HG02884 (cell line): ENCODE data around the gene PHAX.
"Not testable (repeated sequence)": the region's sequence is repeated elsewhere in the genome, so short reads cannot be mapped to it uniquely, and the experiment has no call there.

Source experiments
- ATAC-seq: cut with Tn5 transposase; IDR thresholded peaks from one replicate; pipeline ENCODE4 v1.9.1; 2021; ENCODE audit warnings: mild to moderate bottlenecking, moderate library complexity; ENCODE audit not compliant: unreplicated experiment

PHAX gene

GRCh38 chr5:126650463-126650862 lies 49.7 kb downstream of the PHAX start:
- no peak for ATAC-seq

- no peak for ATAC-seq
Observed at GRCh38 chr5:126651013-126651577, 50.3 kb downstream of the PHAX start.

DNA sequence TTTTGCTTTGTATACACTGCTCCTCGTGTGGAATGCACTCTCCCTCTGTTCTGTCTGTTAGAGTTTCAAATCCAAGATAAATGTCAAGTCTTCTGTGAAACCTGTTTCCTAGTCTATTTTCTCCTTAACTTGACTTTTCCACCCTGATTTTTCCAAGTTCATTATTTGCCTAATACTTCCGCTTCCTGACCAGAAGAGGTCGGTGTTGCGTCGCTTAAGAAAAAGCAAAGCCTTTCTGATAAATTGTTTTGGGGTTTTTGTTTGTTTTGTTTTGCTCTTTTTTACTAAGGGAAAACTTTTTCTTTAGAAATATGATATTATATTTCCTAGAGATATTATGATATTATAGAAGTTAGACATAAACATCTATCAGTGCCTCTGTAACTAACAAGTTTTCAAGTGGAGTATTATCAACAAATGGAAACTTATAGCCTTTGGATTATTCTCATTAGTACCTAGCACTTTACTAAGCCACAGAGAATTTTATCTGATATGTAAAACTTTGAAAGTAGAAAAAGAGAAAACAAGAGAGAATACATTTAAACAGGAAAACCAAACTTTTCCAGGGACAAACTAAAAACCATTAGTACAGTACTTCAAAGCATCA lies 55.8 kb downstream of the PHAX start:
- ATAC-seq = no peak

DNA sequence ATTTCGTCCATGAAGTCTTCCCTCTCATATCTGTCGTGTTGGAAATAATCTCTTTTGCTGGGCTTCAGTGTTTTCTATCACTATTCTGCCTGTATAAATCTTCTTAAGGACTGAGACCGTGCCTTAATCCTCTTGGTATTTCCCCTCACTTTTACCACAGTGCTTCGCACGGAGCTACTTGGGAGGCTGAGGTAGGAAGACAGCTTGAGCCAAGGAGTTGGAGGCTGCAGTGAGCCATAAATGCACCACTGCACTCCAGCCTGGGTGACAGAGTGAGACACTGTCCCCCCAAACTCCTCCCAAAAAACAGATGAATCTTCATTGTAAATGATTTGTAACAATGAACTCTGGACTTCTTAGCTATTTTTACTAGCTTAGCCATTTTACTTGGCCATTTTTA lies 57.8 kb downstream of the PHAX start:
- ATAC-seq = no peak

- peak; percentile 74 for ATAC-seq
Observed at GRCh38 chr5:126659805-126660482, 59.2 kb downstream of the PHAX start.

- ATAC-seq = no peak
Observed at GRCh38 chr5:126664586-126664985, 63.8 kb downstream of the PHAX start.

DNA sequence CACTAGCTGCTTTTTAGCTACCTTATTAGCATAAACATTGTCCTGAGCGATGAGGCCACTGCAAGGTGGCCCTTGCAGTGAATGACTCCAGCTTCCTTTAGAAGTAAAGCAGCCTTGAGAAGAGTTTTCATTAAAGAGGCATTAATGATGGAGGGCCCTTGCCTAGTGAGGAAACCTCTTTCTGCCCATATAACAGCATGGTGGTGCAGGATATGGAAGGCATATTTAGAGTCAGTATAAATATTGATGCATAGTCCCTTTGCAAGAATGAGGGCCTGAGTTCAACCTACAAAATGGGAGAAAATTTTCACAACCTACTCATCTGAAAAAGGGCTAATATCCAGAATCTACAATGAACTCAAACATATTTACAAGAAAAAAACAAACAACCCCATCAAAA lies 69.4 kb downstream of the PHAX start:
- not testable (repeated sequence) for ATAC-seq

- ATAC-seq = not testable (repeated sequence)
Observed at GRCh38 chr5:126671681-126672080, 70.9 kb downstream of the PHAX start.

DNA sequence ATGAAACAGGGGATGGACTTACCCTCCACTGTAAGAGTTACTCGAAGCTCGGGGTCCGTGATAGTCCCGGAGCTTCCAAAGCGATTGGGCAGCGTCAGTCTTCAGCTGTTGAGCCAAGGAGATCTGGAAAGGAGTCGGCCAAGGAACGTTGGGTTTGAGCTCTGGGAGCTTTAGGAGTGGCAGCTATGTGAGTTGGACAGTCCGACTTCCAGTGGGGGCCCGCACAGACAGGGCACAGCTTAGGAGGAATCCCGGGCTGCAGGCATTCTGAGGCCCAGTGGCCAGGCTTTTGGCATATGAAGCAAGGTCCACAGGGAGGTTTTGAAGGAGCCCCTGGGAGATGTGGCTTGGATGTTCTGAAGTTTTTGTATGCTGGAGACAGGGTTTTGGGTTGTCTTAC lies 72.7 kb downstream of the PHAX start:
- ATAC-seq = no peak

DNA sequence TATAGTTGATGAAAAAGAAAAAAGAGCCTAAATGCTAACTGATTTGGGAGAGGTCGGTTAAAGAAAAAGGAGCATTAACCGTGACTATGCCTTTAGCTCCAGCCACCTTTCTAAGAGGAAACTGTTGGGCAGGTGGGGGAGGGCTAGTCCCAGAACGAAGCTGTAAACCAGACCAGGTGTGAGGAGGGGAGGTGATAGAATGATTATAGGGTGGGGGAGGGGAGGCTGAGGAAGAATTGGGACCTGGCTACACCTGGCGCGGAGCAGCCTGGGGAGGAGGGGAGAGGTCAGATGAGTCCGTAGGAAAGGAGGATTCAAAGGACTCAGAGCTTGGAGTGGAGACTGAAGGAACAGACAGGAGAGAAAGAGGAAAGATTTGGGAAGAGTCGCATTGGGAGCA lies 73.4 kb downstream of the PHAX start:
- no peak for ATAC-seq

DNA sequence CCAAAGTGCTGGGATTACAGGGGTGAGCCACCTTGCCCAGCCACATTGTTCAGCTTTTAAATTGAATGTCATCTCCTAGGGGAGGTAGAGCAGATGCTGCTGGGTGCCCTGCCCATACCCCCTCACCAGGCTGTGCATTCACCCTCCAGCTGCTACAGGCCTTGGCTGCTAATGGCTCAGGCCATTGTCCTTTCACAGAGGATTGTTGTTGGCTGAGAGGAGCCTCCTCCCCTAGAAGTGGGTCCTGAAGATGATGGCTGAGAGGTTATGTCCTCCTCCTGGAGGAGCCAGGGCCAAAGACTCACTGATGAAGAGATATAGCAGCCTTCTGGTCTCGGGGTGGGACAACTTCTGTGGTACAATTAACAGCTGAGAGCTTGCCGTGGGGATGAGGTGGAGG lies 74.6 kb downstream of the PHAX start:
- ATAC-seq = no peak

DNA sequence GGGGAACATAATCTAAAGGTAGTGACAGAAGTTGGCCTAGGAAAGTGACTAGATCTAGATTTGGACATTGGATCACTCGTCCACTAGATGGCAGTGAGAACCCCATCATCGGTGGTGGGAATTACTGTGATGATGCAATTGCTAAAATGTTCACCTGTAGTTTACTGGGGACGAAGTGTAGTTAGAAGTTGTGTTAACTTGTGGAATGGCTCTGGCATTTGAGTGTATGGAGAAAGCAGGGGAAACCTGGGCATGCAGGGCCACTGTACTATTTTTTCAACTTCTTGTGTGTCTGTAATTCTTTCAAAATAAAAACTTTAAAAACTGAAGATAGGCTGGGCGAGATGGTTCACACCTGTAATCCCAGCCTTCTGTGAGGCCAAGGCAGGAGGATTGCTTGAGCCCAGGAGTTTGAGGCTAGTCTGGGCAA lies 75.5 kb downstream of the PHAX start:
- ATAC-seq = peak; percentile 79
